Activated T-cell treated with anti-CD3 and anti-CD28 coated beads, Interleukin-2, amount 50 U/mL, for 1 hour (primary cell): Measurements from ENCODE around the gene TP53TG3.
"Not testable (repeated sequence)": the region's sequence is repeated elsewhere in the genome, so short reads cannot be mapped to it uniquely, and the experiment has no call there.

Experiments used
- DNase-seq: peaks from one replicate; pipeline ENCODE4 v3.0.0-alpha.2; 2020

Gene TP53TG3, protein sequence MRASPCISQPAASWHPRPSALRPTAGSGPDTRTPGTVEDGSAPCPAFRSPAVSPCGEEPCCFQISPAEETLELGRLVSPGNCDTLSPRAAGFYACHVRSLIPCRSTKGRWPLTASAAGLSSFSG

DNA sequence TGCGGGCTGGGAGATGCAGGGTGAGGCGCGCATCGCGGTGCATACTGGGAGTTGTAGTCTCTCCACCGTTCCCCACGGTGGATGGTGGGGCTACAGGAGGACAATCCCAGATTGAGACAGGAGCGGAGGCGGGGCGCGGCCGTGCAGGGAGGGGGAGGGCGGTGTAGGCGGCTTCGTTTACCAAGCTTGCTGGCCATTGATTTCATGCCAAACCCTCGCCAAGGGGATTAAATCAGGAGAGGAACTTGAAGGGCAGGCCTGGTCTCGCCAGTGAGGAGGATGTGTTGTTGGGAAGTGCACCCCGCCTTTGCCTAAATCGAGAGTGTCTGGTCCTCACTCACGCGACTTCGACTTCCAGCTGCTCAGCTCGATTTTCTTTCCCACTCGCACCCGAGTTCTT lies at the start of gene TP53TG3:
TP53TG3 (minus strand) TSS at position 101 of the 400 bp plus-strand sequence; CDS start at position 33, 68 bp downstream.
- DNase-seq, result not testable (repeated sequence)

DNA sequence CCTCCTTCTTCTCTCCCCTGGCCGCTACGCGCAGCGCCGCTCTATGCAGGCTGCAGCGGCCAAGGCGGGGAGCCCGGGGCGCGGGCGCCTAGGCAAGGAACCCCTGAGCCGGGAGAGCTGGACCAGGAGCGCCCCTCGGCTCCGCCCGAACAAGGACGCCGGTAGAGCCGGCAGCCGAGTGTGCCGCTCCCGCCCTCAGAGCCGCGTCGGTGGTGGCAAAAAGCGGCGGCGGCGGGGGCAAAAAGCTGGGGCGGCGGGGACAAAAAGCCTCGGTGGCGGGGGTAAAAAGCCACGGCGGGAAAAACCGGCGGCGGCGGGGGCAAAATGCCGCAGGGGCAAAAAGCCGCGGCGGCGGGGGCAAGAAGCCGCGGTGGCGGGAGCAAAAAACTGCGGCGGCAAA lies 25.1 kb downstream of the TP53TG3 start:
- DNase-seq, result not testable (repeated sequence)

DNA sequence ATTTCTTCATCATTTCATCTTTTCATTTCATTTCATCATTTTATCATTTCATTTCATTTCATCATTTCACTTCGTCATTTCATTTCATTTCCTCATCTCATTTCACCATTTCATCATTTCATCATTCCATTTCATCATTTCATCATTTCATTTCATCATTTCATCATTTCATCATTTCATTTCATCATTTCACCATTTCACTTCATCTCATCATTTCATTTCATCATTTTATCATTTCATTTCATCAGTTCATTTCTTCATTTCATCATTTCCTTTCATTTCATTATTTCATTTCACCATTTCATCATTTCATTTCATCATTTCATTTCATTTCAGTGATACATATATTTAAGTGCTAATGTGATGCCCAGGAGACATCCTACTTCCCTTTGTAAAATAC lies 28.4 kb downstream of the TP53TG3 start:
- not testable (repeated sequence) for DNase-seq

DNA sequence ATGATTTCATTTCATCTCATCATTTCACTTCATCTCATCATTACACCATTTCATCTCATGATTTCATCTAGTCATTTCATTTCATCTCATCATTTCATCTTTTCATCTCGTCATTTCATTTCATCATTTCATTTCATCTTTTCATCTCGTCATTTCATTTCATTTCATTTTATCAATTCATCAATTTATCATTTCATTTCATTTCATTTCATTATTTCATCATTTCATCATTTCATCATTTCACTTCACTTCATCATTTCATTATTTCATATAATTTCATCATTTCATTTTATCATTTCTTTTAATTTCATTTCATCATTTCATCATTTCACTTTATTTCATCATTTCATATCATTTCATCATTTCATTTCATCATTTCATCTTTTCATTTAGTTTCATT lies 29.2 kb downstream of the TP53TG3 start:
- DNase-seq, result not testable (repeated sequence)

DNA sequence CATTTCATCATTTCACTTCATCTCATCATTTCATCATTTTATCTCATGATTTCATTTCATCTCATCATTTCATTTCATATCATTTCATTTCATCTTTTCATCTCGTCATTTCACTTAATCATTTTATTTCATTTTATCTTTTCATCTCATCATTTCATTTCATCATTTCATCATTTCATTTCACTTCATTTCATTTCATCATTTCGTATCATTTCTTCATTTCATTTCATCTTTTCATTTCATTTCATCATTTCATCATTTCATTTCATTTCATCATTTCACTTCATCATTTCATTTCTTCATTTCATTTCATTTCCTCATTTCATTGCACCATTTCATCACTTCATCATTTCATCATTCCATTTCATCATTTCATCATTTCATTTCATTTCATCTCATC lies 29.8 kb downstream of the TP53TG3 start:
- not testable (repeated sequence) for DNase-seq

DNA sequence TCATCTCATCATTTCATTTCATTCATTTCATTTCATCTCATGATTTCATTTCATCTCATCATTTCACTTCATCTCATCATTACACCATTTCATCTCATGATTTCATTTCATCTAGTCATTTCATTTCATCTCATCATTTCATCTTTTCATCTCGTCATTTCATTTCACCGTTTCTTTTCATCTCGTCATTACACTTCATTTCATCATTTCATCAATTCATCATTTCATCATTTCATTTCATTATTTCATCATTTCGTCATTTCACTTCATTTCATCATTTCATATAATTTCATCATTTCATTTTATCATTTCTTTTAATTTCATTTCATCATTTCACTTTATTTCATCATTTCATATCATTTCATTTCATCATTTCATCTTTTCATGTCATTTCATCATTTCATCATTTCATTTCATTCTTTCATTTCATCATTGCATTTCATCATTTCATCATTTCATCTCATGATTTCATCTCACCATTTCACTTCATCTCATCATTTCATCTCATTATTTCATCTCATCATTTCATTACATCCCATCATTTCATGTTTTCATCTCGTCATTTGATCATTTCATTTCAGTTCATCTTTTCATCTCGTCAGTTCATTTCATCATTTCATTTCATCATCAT lies 30.6 kb downstream of the TP53TG3 start:
- DNase-seq, result not testable (repeated sequence)

DNA sequence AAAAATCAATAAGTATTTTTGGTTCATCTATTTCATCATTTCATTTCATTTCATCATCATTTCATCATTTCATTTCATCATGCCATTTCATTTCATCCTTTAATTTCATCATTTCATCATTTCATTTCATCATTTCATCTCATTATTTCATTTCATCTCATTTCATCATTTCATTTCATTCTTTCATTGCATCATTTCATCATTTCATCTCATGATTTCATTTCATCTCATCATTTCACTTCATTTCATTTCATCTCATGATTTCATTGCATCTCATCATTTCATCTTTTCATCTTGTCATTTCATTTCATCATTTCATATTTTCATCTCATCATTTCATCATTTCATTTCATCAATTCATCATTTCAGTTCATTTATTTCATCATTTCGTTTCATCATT lies 31.2 kb downstream of the TP53TG3 start:
- DNase-seq, result not testable (repeated sequence)

DNA sequence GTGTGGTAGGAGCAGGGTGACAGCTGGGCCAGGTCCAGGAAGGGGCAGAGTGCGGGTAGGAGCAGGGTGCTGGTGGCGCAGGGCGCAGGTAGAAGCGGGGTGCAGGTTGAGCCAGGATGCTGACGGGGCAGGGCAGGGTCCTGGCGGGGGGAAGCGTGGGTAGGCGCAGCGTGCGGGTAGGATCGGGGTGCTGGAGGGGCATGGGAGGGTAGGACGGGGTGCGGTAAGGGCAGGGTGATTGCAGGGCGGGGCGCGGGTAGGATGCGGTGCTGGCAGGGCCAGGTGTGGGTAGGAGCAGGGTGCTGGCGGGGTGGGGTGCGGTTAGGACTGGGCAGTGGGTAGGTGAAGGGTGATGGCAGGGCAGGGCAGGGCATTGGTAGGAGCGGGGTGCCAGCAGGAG lies 38.4 kb downstream of the TP53TG3 start:
- DNase-seq, result not testable (repeated sequence)

DNA sequence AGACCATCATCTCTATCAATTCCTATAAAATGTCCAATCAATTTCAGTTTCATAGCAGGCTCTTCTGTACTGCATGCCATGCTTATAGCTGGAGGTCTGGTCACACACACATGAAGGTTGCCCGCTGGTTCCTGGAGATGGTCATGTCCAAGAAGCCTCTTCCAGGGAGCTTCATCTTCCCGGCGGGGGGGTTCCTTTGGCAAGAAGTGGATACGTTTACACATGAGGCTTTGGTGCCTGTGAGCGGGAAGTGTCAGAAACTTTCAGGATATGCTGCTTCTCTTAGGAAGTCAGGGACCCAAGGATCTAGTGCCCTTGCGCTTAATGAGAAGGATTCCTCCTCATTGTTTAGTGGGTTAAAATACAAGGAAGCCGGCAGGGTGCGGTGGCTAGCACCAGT lies 43.9 kb downstream of the TP53TG3 start:
- not testable (repeated sequence) for DNase-seq
